HUES48 (cell line): Measurements from ENCODE around the gene TET3.

ENCODE experiments used
- H3K27ac ChIP-seq: one replicate; pipeline ENCODE4 v1.7.0; 2013; ENCODE audit warnings: low read depth, low read length, inconsistent platforms
- H3K27me3 ChIP-seq: 2 replicates; pipeline ENCODE4 v1.6.1; 2013; ENCODE audit warnings: mild to moderate bottlenecking, low read length; ENCODE audit not compliant: control insufficient read depth, insufficient read depth
- H3K36me3 ChIP-seq: 2 replicates; pipeline ENCODE4 v1.6.1; 2013; ENCODE audit warnings: low read length; ENCODE audit not compliant: control insufficient read depth, insufficient read depth
- H3K4me1 ChIP-seq: 2 replicates; pipeline ENCODE4 v1.6.1; 2013; ENCODE audit warnings: mild to moderate bottlenecking, low read length; ENCODE audit not compliant: control insufficient read depth, insufficient read depth
- H3K4me3 ChIP-seq: 2 replicates; pipeline ENCODE4 v1.5.1; 2013; ENCODE audit warnings: mild to moderate bottlenecking, low read depth, low read length
- H3K9ac ChIP-seq: 2 replicates; pipeline ENCODE4 v1.6.1; 2013; ENCODE audit warnings: mild to moderate bottlenecking, low read depth, low read length, moderate library complexity
- H3K9me3 ChIP-seq: 2 replicates; pipeline ENCODE4 v1.6.1; 2013; ENCODE audit warnings: low read length; ENCODE audit not compliant: control insufficient read depth, insufficient read depth

TET3 gene

DNA sequence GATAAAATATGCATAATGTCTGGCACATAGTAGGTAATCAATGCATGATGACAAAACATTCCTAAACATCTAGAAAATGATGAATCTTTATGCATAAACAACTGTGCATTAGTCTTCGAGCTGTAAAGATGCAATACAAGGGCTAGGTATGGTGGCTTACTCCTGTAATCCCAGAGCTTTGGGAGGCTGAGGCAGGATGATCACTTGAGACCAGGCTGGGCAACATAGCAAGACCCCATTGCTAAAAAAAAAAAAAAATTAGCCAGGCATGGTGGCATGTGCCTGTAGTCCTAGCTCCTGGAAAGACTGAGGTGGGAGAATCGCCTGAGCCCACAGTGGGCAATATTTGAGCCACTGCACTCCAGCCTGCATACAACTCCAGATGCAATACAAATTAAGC, 5.3 kb downstream of the TET3 start:
- Histone ChIP-seq H3K9ac (no peak overlapping the region), H3K4me3 (no peak overlapping the region), H3K4me1 (peaks cover 33% of the 10 kb centered on the region), H3K36me3 (peaks cover 16% of the 10 kb centered on the region), H3K27me3 (0 out of 2 replicates have a peak, but pooled peaks cover 5% of the 10 kb centered on the region), H3K27ac (no peak overlapping the region), H3K9me3 (no peaks in the 10 kb centered on the region)

- Histone ChIP-seq H3K27ac (no peak overlapping the region), H3K4me3 (no peak overlapping the region), H3K36me3 (peaks cover 16% of the 10 kb centered on the region), H3K4me1 (peaks cover 36% of the 10 kb centered on the region), H3K9me3 (no peaks in the 10 kb centered on the region), H3K27me3 (0 out of 2 replicates have a peak, but pooled peaks cover 5% of the 10 kb centered on the region), H3K9ac (no peak overlapping the region)
Observed at GRCh38 chr2:73990531-73990930, 5.8 kb downstream of the TET3 start.

DNA sequence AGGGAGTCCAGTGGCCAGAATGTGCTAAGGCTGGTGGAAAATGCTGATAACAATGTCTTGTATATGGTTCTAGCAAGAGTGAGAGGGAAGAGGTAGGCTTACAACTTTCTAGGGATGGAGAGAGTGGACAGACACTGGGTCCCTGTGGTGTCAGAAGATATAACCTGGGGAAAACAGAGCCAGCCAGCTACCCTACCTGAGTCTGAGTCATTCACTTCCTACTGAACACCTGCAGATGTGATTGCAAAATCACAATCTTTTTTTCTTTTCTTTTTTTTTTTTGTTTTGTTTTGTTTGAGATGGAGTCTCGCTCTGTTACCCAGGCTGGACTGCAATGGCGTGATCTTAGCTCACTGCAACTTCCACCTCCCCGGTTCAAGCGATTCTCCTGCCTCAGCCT, 7.3 kb downstream of the TET3 start:
- Histone ChIP-seq H3K36me3 (peaks cover 5% of the 10 kb centered on the region; the same call in 1 of the 2 replicates), H3K4me1 (peaks cover 29% of the 10 kb centered on the region)

GRCh38 chr2:73993376-73993775, 8.7 kb downstream of the TET3 start:
- Histone ChIP-seq H3K4me3 (no peak overlapping the region), H3K9me3 (no peaks in the 10 kb centered on the region), H3K9ac (no peak overlapping the region), H3K36me3 (0 out of 2 replicates have a peak, but pooled peaks cover 2% of the 10 kb centered on the region), H3K27ac (no peak overlapping the region), H3K4me1 (peaks cover 17% of the 10 kb centered on the region), H3K27me3 (no peaks in the 10 kb centered on the region)

More for the DNA sequence above, 7.3 kb downstream of the TET3 start:
- no peaks in the 10 kb centered on the region for H3K9me3 ChIP-seq
- H3K27ac ChIP-seq = no peak overlapping the region
- no peak overlapping the region for H3K9ac ChIP-seq
- H3K4me3 ChIP-seq = no peak overlapping the region
- H3K27me3 ChIP-seq = no peaks in the 10 kb centered on the region

DNA sequence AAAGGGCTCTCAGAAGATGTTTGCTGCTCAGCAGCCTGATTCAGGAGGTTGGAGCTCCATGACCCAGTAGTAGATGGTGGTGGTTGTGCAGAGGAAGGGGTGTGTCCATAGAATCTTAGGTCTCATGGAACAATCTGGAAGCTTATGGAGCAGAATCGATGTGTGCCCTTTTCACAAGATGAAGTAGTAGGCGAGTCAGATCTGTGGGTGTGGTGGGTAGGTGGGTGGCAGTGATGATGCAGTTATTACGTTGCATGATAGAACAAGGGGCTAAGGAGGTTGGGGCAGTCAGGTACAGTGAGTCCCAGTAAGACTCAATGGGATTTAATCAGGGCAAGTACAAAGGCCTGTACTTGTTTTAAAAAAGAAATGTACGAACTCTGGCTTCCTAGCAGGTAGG, 9.1 kb downstream of the TET3 start:
- H3K27ac ChIP-seq = no peak overlapping the region
- H3K36me3 ChIP-seq = 0 out of 2 replicates have a peak, but pooled peaks cover 2% of the 10 kb centered on the region
- H3K27me3 ChIP-seq = no peaks in the 10 kb centered on the region
- H3K4me3 ChIP-seq = no peak overlapping the region
- H3K4me1 ChIP-seq = peaks cover 14% of the 10 kb centered on the region; the same call in 1 of the 2 replicates
- H3K9me3 ChIP-seq = no peaks in the 10 kb centered on the region
- H3K9ac ChIP-seq = no peak overlapping the region

GRCh38 chr2:73994178-73994831, 9.6 kb downstream of the TET3 start:
- H3K9me3 ChIP-seq = no peaks in the 10 kb centered on the region
- H3K27me3 ChIP-seq = no peaks in the 10 kb centered on the region
- H3K4me3 ChIP-seq = no peak overlapping the region
- H3K36me3 ChIP-seq = 0 out of 2 replicates have a peak, but pooled peaks cover 2% of the 10 kb centered on the region
- no peak overlapping the region for H3K27ac ChIP-seq
- no peak overlapping the region for H3K9ac ChIP-seq
- peaks cover 10% of the 10 kb centered on the region for H3K4me1 ChIP-seq

DNA sequence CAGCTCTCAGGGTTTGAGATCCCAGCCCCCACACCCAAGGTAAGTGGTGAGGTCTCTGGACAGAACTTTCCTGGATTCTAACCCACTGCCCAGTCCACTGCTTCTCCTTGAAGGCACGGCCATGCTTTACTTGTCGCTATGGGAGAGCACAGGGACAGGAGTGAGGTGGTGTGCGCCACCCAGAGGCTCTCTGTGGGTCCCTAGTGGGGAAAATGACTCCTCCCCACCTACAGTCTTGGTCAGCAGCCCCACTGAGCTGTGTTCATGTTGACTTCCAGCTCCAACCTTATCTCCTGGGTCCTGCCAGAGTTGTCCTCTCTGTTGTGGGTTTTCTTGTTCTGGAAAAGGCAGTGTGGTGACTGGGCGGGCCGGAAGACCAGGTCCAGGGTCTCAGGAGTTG, 11.1 kb downstream of the TET3 start:
- H3K36me3 ChIP-seq = no peaks in the 10 kb centered on the region
- H3K9ac ChIP-seq = no peak overlapping the region
- no peak overlapping the region for H3K4me3 ChIP-seq
- H3K9me3 ChIP-seq = no peaks in the 10 kb centered on the region
- H3K4me1 ChIP-seq = peaks cover 23% of the 10 kb centered on the region
- H3K27ac ChIP-seq = no peak overlapping the region
- no peaks in the 10 kb centered on the region for H3K27me3 ChIP-seq

DNA sequence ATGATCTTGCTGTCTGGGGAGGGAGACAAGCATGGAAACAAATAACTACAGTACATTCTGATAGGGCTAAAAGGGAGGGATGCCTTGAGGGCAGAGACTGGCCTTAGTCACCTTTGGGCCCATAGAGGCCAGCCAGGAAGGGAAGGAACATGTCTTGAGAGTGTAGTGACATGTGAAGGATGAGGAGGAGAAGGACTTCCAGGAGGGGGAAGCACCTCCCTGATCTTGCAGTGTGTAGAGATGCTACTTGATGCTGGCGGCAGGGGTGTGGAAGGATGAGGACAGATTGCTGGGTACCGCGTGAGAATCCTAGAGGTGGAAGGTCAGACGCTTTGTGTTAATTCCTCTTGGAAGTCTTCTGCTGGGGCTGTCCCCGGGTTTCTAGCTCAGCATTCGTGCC, 13.1 kb downstream of the TET3 start:
- Histone ChIP-seq H3K36me3 (no peaks in the 10 kb centered on the region), H3K9me3 (no peaks in the 10 kb centered on the region), H3K4me1 (peaks cover 37% of the 10 kb centered on the region)

GRCh38 chr2:73998451-73998850, 13.7 kb downstream of the TET3 start:
- peaks cover 37% of the 10 kb centered on the region for H3K4me1 ChIP-seq
- no peaks in the 10 kb centered on the region for H3K36me3 ChIP-seq

More for the DNA sequence above, 13.1 kb downstream of the TET3 start:
- no peak overlapping the region for H3K27ac ChIP-seq
- H3K4me3 ChIP-seq = no peak overlapping the region
- 0 out of 2 replicates have a peak, but pooled peaks cover 4% of the 10 kb centered on the region for H3K27me3 ChIP-seq
- H3K9ac ChIP-seq = no peak overlapping the region

DNA sequence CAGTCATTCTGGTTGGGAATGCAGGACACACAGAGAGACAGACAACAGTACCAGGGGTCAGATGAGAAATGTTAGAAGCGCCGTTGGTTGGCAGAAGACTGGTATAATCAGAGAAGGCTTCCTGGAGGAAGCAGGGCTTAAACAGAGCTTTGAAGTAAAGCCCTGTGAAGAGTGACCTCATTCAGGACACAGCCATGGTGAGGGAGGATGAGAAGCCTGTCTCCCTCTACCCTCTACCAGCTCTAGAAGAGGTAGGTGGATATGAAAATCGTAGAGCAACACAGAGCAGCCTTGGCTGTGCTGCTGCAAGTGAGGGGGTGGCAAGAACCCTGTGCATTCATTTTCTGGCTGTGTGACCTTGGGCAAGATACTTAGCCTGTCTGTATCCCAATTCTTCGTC, 14.2 kb downstream of the TET3 start:
- Histone ChIP-seq H3K36me3 (no peaks in the 10 kb centered on the region), H3K4me3 (no peak overlapping the region), H3K9ac (no peak overlapping the region), H3K9me3 (no peaks in the 10 kb centered on the region), H3K4me1 (peaks cover 41% of the 10 kb centered on the region), H3K27me3 (0 out of 2 replicates have a peak, but pooled peaks cover 4% of the 10 kb centered on the region), H3K27ac (no peak overlapping the region)

More at GRCh38 chr2:73998451-73998850, 13.7 kb downstream of the TET3 start:
- H3K27ac ChIP-seq = no peak overlapping the region
- no peak overlapping the region for H3K9ac ChIP-seq
- H3K4me3 ChIP-seq = no peak overlapping the region
- H3K27me3 ChIP-seq = 0 out of 2 replicates have a peak, but pooled peaks cover 4% of the 10 kb centered on the region
- H3K9me3 ChIP-seq = no peaks in the 10 kb centered on the region

- Histone ChIP-seq H3K9me3 (no peaks in the 10 kb centered on the region), H3K36me3 (no peaks in the 10 kb centered on the region), H3K4me1 (peaks cover 51% of the 10 kb centered on the region), H3K9ac (no peak overlapping the region), H3K27ac (no peak overlapping the region), H3K4me3 (no peak overlapping the region), H3K27me3 (0 out of 2 replicates have a peak, but pooled peaks cover 4% of the 10 kb centered on the region)
Observed at GRCh38 chr2:73999881-74000597, 15.3 kb downstream of the TET3 start.
